GM18502 (cell line): Measurements from ENCODE around the gene SLX1A.
A peak's percentile ranks its signal among the peaks of the same experiment; 100 is the strongest.
"Not testable (repeated sequence)": the region's sequence is repeated elsewhere in the genome, so short reads cannot be mapped to it uniquely, and the experiment has no call there.

ENCODE experiments used
- ATAC-seq: cut with Tn5 transposase; IDR thresholded peaks from one replicate; pipeline ENCODE4 v1.9.1; 2021; ENCODE audit warnings: mild to moderate bottlenecking; ENCODE audit not compliant: unreplicated experiment, poor library complexity

The SLX1A gene

GRCh38 chr16:30193615-30194014, at the start of gene SLX1A, which contains the start of gene BOLA2B:
SLX1A (plus strand) TSS chr16:30193875; CDS start chr16:30194085, 210 bp downstream.
BOLA2B (minus strand) TSS chr16:30193666; CDS start chr16:30193595, 71 bp downstream.
- peak; percentile 87 for ATAC-seq

GRCh38 chr16:30144017-30144416, 49.7 kb upstream of the SLX1A start:
- no peak for ATAC-seq

- ATAC-seq: no peak
Observed at GRCh38 chr16:30144917-30145316, 48.8 kb upstream of the SLX1A start.

- no peak for ATAC-seq
Observed at GRCh38 chr16:30145657-30146056, 48.0 kb upstream of the SLX1A start.

- ATAC-seq: no peak
Observed at GRCh38 chr16:30147843-30148510, 45.7 kb upstream of the SLX1A start.

GRCh38 chr16:30149250-30149930, 44.3 kb upstream of the SLX1A start:
- ATAC-seq: no peak

GRCh38 chr16:30151091-30151490, 42.6 kb upstream of the SLX1A start:
- no peak for ATAC-seq

GRCh38 chr16:30152517-30152916, 41.2 kb upstream of the SLX1A start:
- no peak for ATAC-seq

GRCh38 chr16:30155188-30155587, 38.5 kb upstream of the SLX1A start:
- no peak for ATAC-seq

- ATAC-seq: no peak
Observed at GRCh38 chr16:30157214-30157613, 36.5 kb upstream of the SLX1A start.

- ATAC-seq: no peak
Observed at GRCh38 chr16:30163538-30163937, 30.1 kb upstream of the SLX1A start.

- no peak for ATAC-seq
Observed at GRCh38 chr16:30166202-30166902, 27.3 kb upstream of the SLX1A start.

GRCh38 chr16:30168746-30169145, 24.9 kb upstream of the SLX1A start:
- not testable (repeated sequence) for ATAC-seq

GRCh38 chr16:30169416-30169815, 24.3 kb upstream of the SLX1A start:
- ATAC-seq: not testable (repeated sequence)

- ATAC-seq: not testable (repeated sequence)
Observed at GRCh38 chr16:30170145-30170544, 23.5 kb upstream of the SLX1A start.

- no peak for ATAC-seq
Observed at GRCh38 chr16:30173054-30173453, 20.6 kb upstream of the SLX1A start.

- ATAC-seq: not testable (repeated sequence)
Observed at GRCh38 chr16:30176876-30177275, 16.8 kb upstream of the SLX1A start.

- no peak for ATAC-seq
Observed at GRCh38 chr16:30179195-30179594, 14.5 kb upstream of the SLX1A start.

- ATAC-seq: no peak
Observed at GRCh38 chr16:30179931-30180330, 13.7 kb upstream of the SLX1A start.

GRCh38 chr16:30180741-30181140, 12.9 kb upstream of the SLX1A start:
- ATAC-seq: no peak
